Left ventricle myocardium superior (tissue), 1 donor: ENCODE measurements around the gene TIAM1. TPM values are rescaled to one million over a fixed set of nuclear protein-coding genes. Genes with fewer than 3 reads are reported as not detected.

ENCODE experiments used
- ATAC-seq: fragments of 200-7000 bp; cut with Tn5 transposase; one replicate; pipeline ENCODE4 v1.9.1; 2020; ENCODE audit warnings: mild to moderate bottlenecking, moderate library complexity
- DNase-seq: peaks from one replicate; pipeline ENCODE4 v3.0.0-alpha.2; 2020
- intact Hi-C: fragments of 100-400 bp; cut with micrococcal nuclease; formaldehyde crosslinking; loops from one replicate; pipeline ENCODE4 v1.11.0; 2022
- total RNA-seq: library from RNA; stranded (reverse); fragmentation: NEBNext Ultra II Directional; extraction: Animal tissue kit (Norgen Biotek cat#: 25700); gene quantifications from one replicate; pipeline ENCODE4 v1.2.1, GENCODE V29; 2021
- donor health status: DM: no; HTN: yes; CAD: no; lungs with severe emphysema.

Gene TIAM1
- total RNA-seq, 1 donor from 2014 or later = 1.8 TPM

- intact Hi-C loops = no loop called here
- ATAC-seq = no peak
- DNase-seq = no peak
Observed at GRCh38 chr21:31119199-31119598, 224.9 kb downstream of the TIAM1 start.

- DNase-seq = no peak
- intact Hi-C loops = no loop called here
- ATAC-seq = no peak
Observed at GRCh38 chr21:31117128-31117916, 226.7 kb downstream of the TIAM1 start.

GRCh38 chr21:31115249-31115648 lies 228.8 kb downstream of the TIAM1 start:
- intact Hi-C loops = no loop called here
- DNase-seq (no peak), ATAC-seq (no peak)

GRCh38 chr21:31111093-31111492 lies 233.0 kb downstream of the TIAM1 start:
- intact Hi-C loops = no loop called here
- DNase-seq (no peak), ATAC-seq (no peak)

- intact Hi-C loops = no loop called here
- ATAC-seq = no peak
- DNase-seq = no peak
Observed at GRCh38 chr21:31110430-31110829, 233.6 kb downstream of the TIAM1 start.

GRCh38 chr21:31107871-31108270 lies 236.2 kb downstream of the TIAM1 start:
- intact Hi-C loops = loop anchor here (10.0 kb wide), 1 partner anchor 487 kb away; no protein-coding TSS in a partner anchor
- ATAC-seq (peak; percentile 37), DNase-seq (no peak)

- intact Hi-C loops = loop anchor here (10.0 kb wide), 1 partner anchor 488 kb away; no protein-coding TSS in a partner anchor
- no peak for ATAC-seq
Observed at GRCh38 chr21:31107176-31107785, 236.8 kb downstream of the TIAM1 start.

GRCh38 chr21:31103571-31104265 lies 240.3 kb downstream of the TIAM1 start:
- intact Hi-C loops = loop anchor here (10.0 kb wide), 1 partner anchor 491 kb away; no protein-coding TSS in a partner anchor
- no peak for DNase-seq
- ATAC-seq = peak; percentile 37

More at GRCh38 chr21:31107176-31107785, 236.8 kb downstream of the TIAM1 start:
- no peak for DNase-seq

GRCh38 chr21:31103163-31103562 lies 240.9 kb downstream of the TIAM1 start:
- DNase-seq (no peak), ATAC-seq (no peak)
- intact Hi-C loops = loop anchor here (10.0 kb wide), 1 partner anchor 492 kb away; no protein-coding TSS in a partner anchor

GRCh38 chr21:31099122-31099521 lies 244.9 kb downstream of the TIAM1 start:
- no peak for ATAC-seq
- intact Hi-C loops = loop anchor here (2.0 kb wide), 1 partner anchor 82 kb away; no protein-coding TSS in a partner anchor
- DNase-seq = no peak

GRCh38 chr21:31098576-31099005 lies 245.5 kb downstream of the TIAM1 start:
- ATAC-seq (peak; percentile 69), DNase-seq (peak; percentile 80)
- intact Hi-C loops = loop anchor here (2.0 kb wide), 1 partner anchor 82 kb away; no protein-coding TSS in a partner anchor

GRCh38 chr21:31092832-31093625 lies 251.0 kb downstream of the TIAM1 start:
- DNase-seq = no peak
- intact Hi-C loops = no loop called here
- no peak for ATAC-seq

GRCh38 chr21:31090376-31090775 lies 253.7 kb downstream of the TIAM1 start:
- intact Hi-C loops = no loop called here
- ATAC-seq (no peak), DNase-seq (no peak)

- ATAC-seq (no peak), DNase-seq (no peak)
- intact Hi-C loops = loop anchor here (5.0 to 10.0 kb wide), 4 partner anchors 256 to 1044 kb away; partner anchors contain the start of genes KRTAP15-1 and KRTAP23-1
Observed at GRCh38 chr21:31088474-31088751, 255.6 kb downstream of the TIAM1 start.

- no peak for DNase-seq
- no peak for ATAC-seq
- intact Hi-C loops = loop anchor here (5.0 to 10.0 kb wide), 4 partner anchors 256 to 1043 kb away; partner anchors contain the start of genes KRTAP15-1 and KRTAP23-1
Observed at GRCh38 chr21:31087639-31088473, 256.2 kb downstream of the TIAM1 start.

- ATAC-seq (no peak), DNase-seq (no peak)
- intact Hi-C loops = loop anchor here (5.0 to 10.0 kb wide), 4 partner anchors 252 to 1040 kb away; partner anchors contain the start of genes KRTAP15-1 and KRTAP23-1
Observed at GRCh38 chr21:31084689-31085088, 259.4 kb downstream of the TIAM1 start.

- DNase-seq (no peak), ATAC-seq (no peak)
- intact Hi-C loops = no loop called here
Observed at GRCh38 chr21:31078796-31079195, 265.3 kb downstream of the TIAM1 start.

GRCh38 chr21:31078216-31078615 lies 265.8 kb downstream of the TIAM1 start:
- DNase-seq (no peak), ATAC-seq (no peak)
- intact Hi-C loops = no loop called here
